ENCODE measurements around the gene SORL1. TPM values are rescaled to one million over a fixed set of nuclear protein-coding genes. Genes with fewer than 3 reads are reported as not detected.

The SORL1 gene
- total and polyA plus RNA-seq, 3 donors from 2014 or later: 14.7 to 30.0 (median 21.8) TPM

- TF ChIP-seq CTCF (IDR thresholded peaks at IDR 0.05) (no peak), POLR2A (IDR thresholded peaks at IDR 0.05) (no peak)
- intact Hi-C loops (cut with DNase I; ENCODE audit: low total_unique reads): no loop called here
These were observed 1.7 kb upstream of the SORL1 start for GRCh38 chr11:121450401-121450800.

GRCh38 chr11:121451178-121451985 lies 732 bp upstream of the SORL1 start:
- intact Hi-C loops (cut with DNase I; ENCODE audit: low total_unique reads): no loop called here
- TF ChIP-seq CTCF (IDR thresholded peaks at IDR 0.05) (no peak), POLR2A (IDR thresholded peaks at IDR 0.05) (no peak)

More at GRCh38 chr11:121450401-121450800, 1.7 kb upstream of the SORL1 start:
- H3K9me3 ChIP-seq: no peaks in the 10 kb centered on the region
- 79 to 89% methylated on average over 1 of the region's 1 CpG for WGBS, 2 donors
- no peaks in the 10 kb centered on the region for H3K36me3 ChIP-seq (ENCODE audit: low read depth, missing control alignments)
- no peak overlapping the region for H3K4me3 ChIP-seq
- H3K27ac ChIP-seq: no peak overlapping the region
- H3K27me3 ChIP-seq: no peaks in the 10 kb centered on the region
- peaks cover 5% of the 10 kb centered on the region for H3K4me1 ChIP-seq
- no peak for DNase-seq

GRCh38 chr11:121452609-121453150 lies 566 bp downstream of the SORL1 start, which contains the start of gene SORL1-AS1:
Gene SORL1-AS1 (minus strand): TSS chr11:121452967.
- no peaks in the 10 kb centered on the region for H3K9me3 ChIP-seq
- 2 to 4% methylated on average over 19 to 21 of the region's 21 CpGs for WGBS, 2 donors
- H3K4me3 ChIP-seq: peak within 1 kb of the TSS; percentile 79 to 81
- peak within 1 kb of the TSS; percentile 63 to 78 for H3K27ac ChIP-seq
- DNase-seq: peak; percentile 37
- peaks cover 5% of the 10 kb centered on the region for H3K4me1 ChIP-seq
- H3K27me3 ChIP-seq: no peaks in the 10 kb centered on the region
- intact Hi-C loops (cut with DNase I; ENCODE audit: low total_unique reads): no loop called here
- TF ChIP-seq CTCF (IDR thresholded peaks at IDR 0.05) (no peak), POLR2A (IDR thresholded peaks at IDR 0.05) (no peak)
- H3K36me3 ChIP-seq (ENCODE audit: low read depth, missing control alignments): no peaks in the 10 kb centered on the region

More at GRCh38 chr11:121451178-121451985, 732 bp upstream of the SORL1 start:
- H3K36me3 ChIP-seq (ENCODE audit: low read depth, missing control alignments): no peaks in the 10 kb centered on the region
- H3K27ac ChIP-seq: peak overlapping the region; percentile 63 to 78
- 20 to 45% methylated on average over 8 to 22 of the region's 22 CpGs for WGBS, 2 donors
- H3K4me3 ChIP-seq: peak overlapping the region; percentile 79 to 81
- peaks cover 5% of the 10 kb centered on the region for H3K4me1 ChIP-seq
- no peaks in the 10 kb centered on the region for H3K27me3 ChIP-seq
- no peak for DNase-seq
- H3K9me3 ChIP-seq: no peaks in the 10 kb centered on the region

- 55 to 69% methylated on average over 6 of the region's 6 CpGs for WGBS, 2 donors
- Histone ChIP-seq H3K27ac (peak overlapping the region in 1 of 2 donors; percentile 20), H3K36me3 (ENCODE audit: low read depth, missing control alignments) (no peaks in the 10 kb centered on the region)
These were observed 1.6 kb downstream of the SORL1 start for GRCh38 chr11:121453589-121454299.

More at GRCh38 chr11:121453589-121454299, 1.6 kb downstream of the SORL1 start:
- H3K4me1 ChIP-seq: peaks cover 5% of the 10 kb centered on the region
- intact Hi-C loops (cut with DNase I; ENCODE audit: low total_unique reads): no loop called here
- no peaks in the 10 kb centered on the region for H3K9me3 ChIP-seq
- no peaks in the 10 kb centered on the region for H3K27me3 ChIP-seq
- no peak for TF ChIP-seq POLR2A (IDR thresholded peaks at IDR 0.05)
- TF ChIP-seq CTCF (IDR thresholded peaks at IDR 0.05): no peak
- H3K4me3 ChIP-seq: no peak overlapping the region
- DNase-seq: no peak

All from testis (tissue), 3 donors.